ENCODE measurements around the gene CDH13. TPM values are rescaled to one million over a fixed set of nuclear protein-coding genes. Genes with fewer than 3 reads are reported as not detected.
"Not testable (repeated sequence)": the region's sequence is repeated elsewhere in the genome, so short reads cannot be mapped to it uniquely, and the experiment has no call there.

CDH13 gene
- total RNA-seq, 1 donor from 2014 or later, result 81.1 TPM

DNA sequence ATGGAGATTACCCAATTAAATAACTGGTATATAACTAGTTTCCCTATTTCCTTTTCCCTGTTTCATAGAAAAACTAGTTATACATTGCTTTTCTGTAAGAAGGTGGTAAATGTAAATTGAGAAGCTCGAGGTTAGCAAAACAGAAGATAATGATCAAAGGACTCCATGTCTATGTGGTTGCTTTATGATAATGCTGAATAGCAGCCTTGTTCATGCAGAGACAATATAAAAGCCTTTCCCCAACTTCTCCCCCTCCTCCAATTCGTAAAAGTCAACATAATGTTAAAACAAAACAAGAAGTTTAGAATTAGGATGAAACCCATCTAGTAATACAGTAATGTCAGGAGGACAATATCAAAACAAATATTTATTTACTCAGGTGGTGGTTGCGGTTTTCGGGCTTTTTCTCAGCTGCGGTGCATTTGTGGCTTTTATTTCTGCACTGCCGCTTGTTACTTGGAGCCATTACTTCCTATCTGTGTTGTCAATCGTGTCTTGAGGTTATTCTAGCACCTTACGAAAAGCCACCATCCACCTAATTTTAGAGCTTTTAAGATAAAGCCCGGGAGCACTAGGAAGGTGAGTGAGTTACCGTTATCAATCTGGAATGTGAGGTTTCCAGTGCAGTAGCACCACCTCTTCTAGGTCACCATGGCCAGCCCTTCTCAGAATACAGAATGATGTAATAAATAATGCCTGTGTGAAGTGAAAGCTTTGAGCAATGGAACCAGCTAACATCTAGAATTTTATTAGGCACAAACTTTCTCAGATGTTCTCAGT lies 297.5 kb downstream of the CDH13 start:
- Mint-ChIP-seq H3K4me1 (ENCODE audit: low read depth, unreplicated experiment) (no peaks in the 10 kb centered on the region), H3K9me3 (ENCODE audit: unreplicated experiment) (peaks cover 6% of the 10 kb centered on the region), H3K4me3 (ENCODE audit: unreplicated experiment) (no peak overlapping the region), H3K36me3 (ENCODE audit: unreplicated experiment) (peaks cover 8% of the 10 kb centered on the region), H3K27ac (ENCODE audit: unreplicated experiment) (no peak overlapping the region), H3K27me3 (ENCODE audit: unreplicated experiment) (peaks cover 1% of the 10 kb centered on the region)
- no peak for TF ChIP-seq CTCF (IDR thresholded peaks at IDR 0.05; ENCODE audit: partially characterized antibody, unreplicated experiment)
- no peak for DNase-seq

DNA sequence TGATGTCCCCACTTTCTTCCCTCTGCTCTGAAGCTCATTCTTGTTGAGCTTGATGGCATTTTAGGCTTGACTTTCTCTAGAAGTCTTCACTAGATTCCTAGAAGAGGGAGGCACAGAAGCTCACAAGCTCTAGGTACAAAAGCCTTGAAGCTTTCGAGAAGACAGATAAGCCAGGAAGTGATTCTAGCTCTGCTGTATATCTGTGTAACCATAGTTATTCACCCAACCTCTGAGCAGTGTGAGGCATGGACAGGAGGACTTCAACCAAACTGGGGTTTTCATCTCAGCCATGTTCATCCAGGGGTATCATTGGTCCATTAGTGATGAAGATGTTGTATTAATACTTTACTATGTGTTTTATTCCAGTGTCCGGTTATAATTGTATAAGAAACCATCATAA lies 299.7 kb downstream of the CDH13 start:
- Mint-ChIP-seq H3K9me3 (ENCODE audit: unreplicated experiment) (peaks cover 5% of the 10 kb centered on the region), H3K27ac (ENCODE audit: unreplicated experiment) (no peak overlapping the region), H3K4me1 (ENCODE audit: low read depth, unreplicated experiment) (peaks cover 4% of the 10 kb centered on the region), H3K36me3 (ENCODE audit: unreplicated experiment) (peaks cover 8% of the 10 kb centered on the region), H3K4me3 (ENCODE audit: unreplicated experiment) (no peak overlapping the region), H3K27me3 (ENCODE audit: unreplicated experiment) (no peaks in the 10 kb centered on the region)
- DNase-seq, result no peak
- TF ChIP-seq CTCF (IDR thresholded peaks at IDR 0.05; ENCODE audit: partially characterized antibody, unreplicated experiment), result no peak

- H3K36me3 Mint-ChIP-seq (ENCODE audit: unreplicated experiment), result peaks cover 25% of the 10 kb centered on the region
- not testable (repeated sequence) for H3K4me3 Mint-ChIP-seq (ENCODE audit: unreplicated experiment); H3K27ac Mint-ChIP-seq (ENCODE audit: unreplicated experiment); H3K27me3 Mint-ChIP-seq (ENCODE audit: unreplicated experiment); DNase-seq; H3K4me1 Mint-ChIP-seq (ENCODE audit: low read depth, unreplicated experiment)
- H3K9me3 Mint-ChIP-seq (ENCODE audit: unreplicated experiment), result peaks cover 13% of the 10 kb centered on the region
Measured at GRCh38 chr16:82933933-82934332, 307.2 kb downstream of the CDH13 start.

- no peak for TF ChIP-seq CTCF (IDR thresholded peaks at IDR 0.05; ENCODE audit: partially characterized antibody, unreplicated experiment)
- H3K27me3 Mint-ChIP-seq (ENCODE audit: unreplicated experiment), result peaks cover 10% of the 10 kb centered on the region
- no peak overlapping the region for H3K27ac Mint-ChIP-seq (ENCODE audit: unreplicated experiment)
- no peak overlapping the region for H3K4me3 Mint-ChIP-seq (ENCODE audit: unreplicated experiment)
- no peak for DNase-seq
- peaks cover 3% of the 10 kb centered on the region for H3K4me1 Mint-ChIP-seq (ENCODE audit: low read depth, unreplicated experiment)
- H3K9me3 Mint-ChIP-seq (ENCODE audit: unreplicated experiment), result peaks cover 11% of the 10 kb centered on the region
- H3K36me3 Mint-ChIP-seq (ENCODE audit: unreplicated experiment), result peaks cover 25% of the 10 kb centered on the region
Measured at GRCh38 chr16:82935766-82936165, 309.0 kb downstream of the CDH13 start.

DNA sequence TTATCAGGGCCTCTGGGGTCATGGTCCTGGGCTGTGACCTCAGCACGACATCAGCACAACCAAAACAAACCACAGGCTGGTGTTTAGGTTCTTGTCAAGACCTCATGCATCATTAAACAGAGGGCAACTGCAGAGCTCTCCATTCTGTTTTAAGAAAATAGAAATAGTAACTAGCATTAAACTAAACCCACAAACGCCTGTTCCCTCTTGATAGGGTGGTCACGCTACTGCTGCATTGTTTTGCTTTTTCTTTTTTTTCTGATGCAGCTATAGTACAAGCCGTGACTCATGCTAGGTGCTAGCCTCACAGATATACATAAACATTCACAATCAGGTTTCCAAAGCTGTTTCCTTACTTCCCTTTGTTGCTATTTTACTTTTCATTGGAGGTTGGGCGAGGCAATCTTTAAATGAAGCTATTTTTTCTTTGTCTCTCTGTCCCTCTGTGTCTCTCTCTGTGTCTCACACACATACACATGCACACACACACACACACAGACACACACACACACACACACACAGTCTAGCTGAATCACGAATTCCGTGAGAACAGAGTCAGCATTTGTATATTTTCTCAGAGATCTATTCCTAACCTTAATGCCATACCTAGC lies 310.3 kb downstream of the CDH13 start:
- H3K4me3 Mint-ChIP-seq (ENCODE audit: unreplicated experiment), result no peak overlapping the region
- DNase-seq, result no peak
- H3K27me3 Mint-ChIP-seq (ENCODE audit: unreplicated experiment), result peaks cover 10% of the 10 kb centered on the region
- peaks cover 29% of the 10 kb centered on the region for H3K36me3 Mint-ChIP-seq (ENCODE audit: unreplicated experiment)
- H3K9me3 Mint-ChIP-seq (ENCODE audit: unreplicated experiment), result peaks cover 10% of the 10 kb centered on the region
- no peaks in the 10 kb centered on the region for H3K4me1 Mint-ChIP-seq (ENCODE audit: low read depth, unreplicated experiment)
- no peak overlapping the region for H3K27ac Mint-ChIP-seq (ENCODE audit: unreplicated experiment)
- no peak for TF ChIP-seq CTCF (IDR thresholded peaks at IDR 0.05; ENCODE audit: partially characterized antibody, unreplicated experiment)
